PC-9 (cell line): Measurements from ENCODE around the gene NR4A1.

Source experiments
- EZH2 ChIP-seq: fragments of 200-600 bp; sonication (generic); IDR thresholded peaks from 2 replicates; pipeline ENCODE4 v1.8.0; 2017; ENCODE audit warnings: antibody characterized with exemption, low read depth
- TF ChIP-seq, protein P1 (sequence below): fragments of 200-600 bp; sonication (generic); conservative IDR thresholded peaks from 2 replicates; pipeline ENCODE4 v1.6.1; 2017; ENCODE audit warnings: mixed run types, antibody characterized with exemption, mild to moderate bottlenecking, moderate library complexity

DNA sequence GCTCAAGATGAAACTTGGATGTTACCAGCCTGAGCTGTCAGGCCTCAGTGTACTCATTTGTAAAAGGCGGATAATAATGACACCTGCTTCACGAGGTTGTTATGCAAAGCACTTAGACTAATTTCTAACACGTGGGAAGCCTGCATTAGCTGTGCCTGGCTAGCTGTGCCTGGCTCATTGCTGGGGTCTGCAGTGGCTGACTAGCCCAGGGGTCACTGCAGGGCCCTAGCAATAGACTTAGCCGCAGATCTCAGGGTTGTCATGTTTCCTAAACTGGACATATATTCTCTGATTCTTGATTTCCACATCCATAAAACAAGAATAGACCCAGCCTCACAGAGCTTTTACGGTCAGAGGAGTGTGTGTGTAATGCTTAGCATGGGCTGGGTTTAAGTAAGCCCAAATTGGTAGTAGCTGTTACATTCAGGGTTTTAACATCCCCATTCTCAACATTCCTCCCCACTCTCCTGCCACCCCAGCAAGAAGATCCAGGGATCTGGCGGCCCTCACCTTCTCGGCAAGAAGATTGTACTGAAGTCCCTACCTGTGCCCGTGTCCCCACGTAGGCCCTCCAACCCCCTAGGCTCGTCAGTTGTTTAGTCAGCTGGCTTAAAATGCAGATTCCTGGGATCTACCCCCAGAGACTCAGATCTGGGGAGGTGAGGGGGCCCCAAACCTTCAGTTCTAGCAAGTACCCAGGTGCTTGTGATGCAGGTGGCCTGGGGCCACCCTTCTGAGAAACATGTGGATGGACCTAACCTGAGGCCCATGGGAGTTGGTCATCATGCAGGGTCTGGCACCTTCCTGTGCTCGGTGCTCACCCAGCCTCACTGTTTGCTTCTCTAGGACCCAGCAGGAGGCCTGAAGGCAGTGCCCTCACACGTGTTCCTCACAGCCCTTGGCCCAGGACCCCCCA is 8.6 kb downstream of the NR4A1 start:
- TF ChIP-seq, protein P1, sequence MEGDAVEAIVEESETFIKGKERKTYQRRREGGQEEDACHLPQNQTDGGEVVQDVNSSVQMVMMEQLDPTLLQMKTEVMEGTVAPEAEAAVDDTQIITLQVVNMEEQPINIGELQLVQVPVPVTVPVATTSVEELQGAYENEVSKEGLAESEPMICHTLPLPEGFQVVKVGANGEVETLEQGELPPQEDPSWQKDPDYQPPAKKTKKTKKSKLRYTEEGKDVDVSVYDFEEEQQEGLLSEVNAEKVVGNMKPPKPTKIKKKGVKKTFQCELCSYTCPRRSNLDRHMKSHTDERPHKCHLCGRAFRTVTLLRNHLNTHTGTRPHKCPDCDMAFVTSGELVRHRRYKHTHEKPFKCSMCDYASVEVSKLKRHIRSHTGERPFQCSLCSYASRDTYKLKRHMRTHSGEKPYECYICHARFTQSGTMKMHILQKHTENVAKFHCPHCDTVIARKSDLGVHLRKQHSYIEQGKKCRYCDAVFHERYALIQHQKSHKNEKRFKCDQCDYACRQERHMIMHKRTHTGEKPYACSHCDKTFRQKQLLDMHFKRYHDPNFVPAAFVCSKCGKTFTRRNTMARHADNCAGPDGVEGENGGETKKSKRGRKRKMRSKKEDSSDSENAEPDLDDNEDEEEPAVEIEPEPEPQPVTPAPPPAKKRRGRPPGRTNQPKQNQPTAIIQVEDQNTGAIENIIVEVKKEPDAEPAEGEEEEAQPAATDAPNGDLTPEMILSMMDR: no peak
- TF ChIP-seq EZH2: no peak
